ENCODE data around the gene HEBP1. TPM values are rescaled to one million over a fixed set of nuclear protein-coding genes. Genes with fewer than 3 reads are reported as not detected.

Gene HEBP1
- total RNA-seq, 6 experiments from 2014 or later, result 45.8 to 100 (median 68.9) TPM

DNA sequence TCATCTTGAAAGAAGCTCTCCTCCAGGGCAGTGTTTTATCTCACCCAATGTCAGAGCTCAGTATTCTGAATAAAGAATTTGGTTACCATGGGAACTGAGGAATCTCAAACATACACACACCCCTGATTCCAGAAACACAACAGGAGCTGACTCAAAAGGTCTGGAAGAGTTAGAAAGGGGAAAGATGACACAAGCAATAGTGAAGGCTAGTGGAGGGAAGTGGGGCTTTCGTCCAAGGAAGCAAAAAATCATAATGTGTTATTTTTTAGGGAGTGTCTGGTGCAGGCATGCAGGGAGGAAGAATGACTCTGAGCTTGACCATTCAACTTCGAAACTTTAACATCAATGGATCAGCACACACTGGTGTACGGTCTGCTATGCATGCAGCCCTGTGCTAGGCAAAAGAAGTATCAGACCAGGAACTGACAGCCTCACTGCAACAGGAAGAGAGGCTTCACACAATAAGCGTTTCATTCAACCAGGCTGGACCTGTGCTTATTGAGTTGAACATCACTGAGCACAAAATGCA is 20.3 kb downstream of the HEBP1 start:
- intact Hi-C loops (cut with DNase I), result loop anchor here (10.0 kb wide), 1 partner anchor 65 kb away; no protein-coding TSS in a partner anchor
- no peak overlapping the region for H3K27ac ChIP-seq
- peaks cover 0 to 81% (median 25%) of the 10 kb centered on the region in 4 donors for H3K36me3 ChIP-seq

DNA sequence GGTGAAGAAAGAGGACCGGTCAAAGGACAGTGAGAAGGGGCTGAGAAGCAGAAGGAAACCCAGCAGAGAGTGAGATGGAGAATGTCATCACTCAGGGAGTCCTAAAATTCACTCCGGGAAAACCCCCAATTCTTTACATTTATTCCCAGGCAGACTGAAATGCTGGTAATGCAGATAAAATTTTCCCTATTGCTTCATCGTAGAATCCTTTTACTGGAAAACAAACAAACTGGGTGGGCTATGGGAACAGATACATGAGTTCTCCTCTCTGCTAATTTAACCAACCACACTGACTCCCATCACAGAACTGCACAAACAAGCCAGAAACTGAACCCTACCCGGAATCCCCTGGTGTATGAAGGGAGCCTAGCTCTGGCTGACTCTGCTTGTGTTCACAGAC is 20.9 kb downstream of the HEBP1 start:
- TF ChIP-seq, protein P1, sequence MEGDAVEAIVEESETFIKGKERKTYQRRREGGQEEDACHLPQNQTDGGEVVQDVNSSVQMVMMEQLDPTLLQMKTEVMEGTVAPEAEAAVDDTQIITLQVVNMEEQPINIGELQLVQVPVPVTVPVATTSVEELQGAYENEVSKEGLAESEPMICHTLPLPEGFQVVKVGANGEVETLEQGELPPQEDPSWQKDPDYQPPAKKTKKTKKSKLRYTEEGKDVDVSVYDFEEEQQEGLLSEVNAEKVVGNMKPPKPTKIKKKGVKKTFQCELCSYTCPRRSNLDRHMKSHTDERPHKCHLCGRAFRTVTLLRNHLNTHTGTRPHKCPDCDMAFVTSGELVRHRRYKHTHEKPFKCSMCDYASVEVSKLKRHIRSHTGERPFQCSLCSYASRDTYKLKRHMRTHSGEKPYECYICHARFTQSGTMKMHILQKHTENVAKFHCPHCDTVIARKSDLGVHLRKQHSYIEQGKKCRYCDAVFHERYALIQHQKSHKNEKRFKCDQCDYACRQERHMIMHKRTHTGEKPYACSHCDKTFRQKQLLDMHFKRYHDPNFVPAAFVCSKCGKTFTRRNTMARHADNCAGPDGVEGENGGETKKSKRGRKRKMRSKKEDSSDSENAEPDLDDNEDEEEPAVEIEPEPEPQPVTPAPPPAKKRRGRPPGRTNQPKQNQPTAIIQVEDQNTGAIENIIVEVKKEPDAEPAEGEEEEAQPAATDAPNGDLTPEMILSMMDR (IDR thresholded peaks at IDR 0.05), result no peak
- TF ChIP-seq POLR2A (IDR thresholded peaks at IDR 0.05), result no peak
- Histone ChIP-seq H3K36me3 (peaks cover 0 to 82% (median 25%) of the 10 kb centered on the region in 4 donors), H3K9me3 (no peaks in the 10 kb centered on the region), H3K4me1 (no peaks in the 10 kb centered on the region), H3K4me3 (no peak overlapping the region), H3K27ac (no peak overlapping the region), H3K27me3 (no peaks in the 10 kb centered on the region)
- ATAC-seq (no peak), DNase-seq (peak in 1 of 3 donors; percentile 15)
- intact Hi-C loops (cut with DNase I), result loop anchor here in 1 of 2 donors (10.0 kb wide), 1 partner anchor 64 kb away; no protein-coding TSS in a partner anchor
- WGBS (ENCODE audit: insufficient coverage, low coverage, low lambda C conversion rate, missing lambda C conversion rate), result 78% methylated on average over 4 of the region's 4 CpGs

More for the DNA sequence above, 20.3 kb downstream of the HEBP1 start:
- H3K9me3 ChIP-seq, result no peaks in the 10 kb centered on the region
- TF ChIP-seq POLR2A (IDR thresholded peaks at IDR 0.05), result no peak
- TF ChIP-seq, protein P1 (IDR thresholded peaks at IDR 0.05), result no peak
- H3K4me3 ChIP-seq, result no peak overlapping the region
- ATAC-seq (peak in 2 of 4 donors; percentile 36 to 44), DNase-seq (peak in 1 of 3 donors; percentile 2)
- H3K4me1 ChIP-seq, result no peaks in the 10 kb centered on the region
- H3K27me3 ChIP-seq, result no peaks in the 10 kb centered on the region
- WGBS (ENCODE audit: insufficient coverage, low coverage, low lambda C conversion rate, missing lambda C conversion rate), result 75% methylated on average over 4 of the region's 4 CpGs

DNA sequence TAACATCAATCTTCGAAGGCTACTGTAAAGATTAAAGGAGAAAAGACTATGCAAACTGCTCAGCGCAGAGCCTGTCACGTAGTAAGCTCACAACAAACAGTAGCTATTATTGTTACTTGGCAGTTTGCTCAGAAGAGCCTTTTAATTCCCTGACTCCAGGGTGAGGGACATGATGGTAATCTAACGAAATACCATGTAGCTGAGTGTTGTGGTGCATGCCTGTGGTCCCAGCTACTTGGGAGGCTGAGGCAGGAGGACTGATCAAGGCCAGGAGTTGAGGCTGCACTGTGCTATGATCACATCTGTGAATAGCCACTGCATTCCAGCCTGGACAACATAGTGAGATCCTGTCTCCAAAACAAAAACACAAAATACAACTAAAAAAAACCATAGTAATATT is 22.8 kb downstream of the HEBP1 start:
- intact Hi-C loops (cut with DNase I), result loop anchor here in 1 of 2 donors (10.0 kb wide), 1 partner anchor 62 kb away; no protein-coding TSS in a partner anchor
- 95% methylated on average over 4 of the region's 4 CpGs for WGBS (ENCODE audit: insufficient coverage, low coverage, low lambda C conversion rate, missing lambda C conversion rate)
- Histone ChIP-seq H3K27ac (no peak overlapping the region), H3K4me1 (no peaks in the 10 kb centered on the region), H3K27me3 (no peaks in the 10 kb centered on the region), H3K9me3 (no peaks in the 10 kb centered on the region), H3K4me3 (no peak overlapping the region), H3K36me3 (peaks cover 5 to 93% (median 27%) of the 10 kb centered on the region in 4 donors)
- no peak for TF ChIP-seq POLR2A (IDR thresholded peaks at IDR 0.05)
- DNase-seq, result peak in 1 of 3 donors; percentile 1
- no peak for ATAC-seq

DNA sequence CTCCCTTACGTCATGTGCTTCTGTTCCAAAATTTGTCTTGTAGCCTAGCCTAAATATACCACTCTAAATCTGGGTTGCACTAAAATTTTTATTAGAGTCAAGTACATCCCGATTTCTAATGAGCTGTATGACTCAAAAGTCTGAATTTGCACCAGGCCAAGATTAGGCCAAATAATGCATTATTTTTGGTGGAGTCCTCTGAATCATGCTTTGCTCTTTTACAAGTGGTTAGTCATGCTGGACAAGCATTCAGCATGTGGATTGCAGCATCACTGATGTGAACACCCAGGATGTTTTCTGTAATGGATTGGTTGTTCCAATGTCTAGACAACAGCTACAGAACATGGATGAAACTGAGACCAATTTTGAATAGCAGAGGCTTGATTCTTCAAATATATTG is 23.7 kb downstream of the HEBP1 start:
- Histone ChIP-seq H3K4me3 (no peak overlapping the region), H3K9me3 (no peaks in the 10 kb centered on the region), H3K27ac (no peak overlapping the region), H3K4me1 (no peaks in the 10 kb centered on the region), H3K36me3 (peaks cover 5 to 88% (median 28%) of the 10 kb centered on the region in 4 donors), H3K27me3 (no peaks in the 10 kb centered on the region)
- TF ChIP-seq POLR2A (IDR thresholded peaks at IDR 0.05), result no peak
- TF ChIP-seq, protein P1 (IDR thresholded peaks at IDR 0.05), result no peak
- intact Hi-C loops (cut with DNase I), result loop anchor here in 1 of 2 donors (10.0 kb wide), 1 partner anchor 62 kb away; no protein-coding TSS in a partner anchor
- WGBS (ENCODE audit: insufficient coverage, low coverage, low lambda C conversion rate, missing lambda C conversion rate), result 71% methylated on average over 2 of the region's 2 CpGs
- no peak for DNase-seq
- peak in 1 of 4 donors; percentile 40 for ATAC-seq

DNA sequence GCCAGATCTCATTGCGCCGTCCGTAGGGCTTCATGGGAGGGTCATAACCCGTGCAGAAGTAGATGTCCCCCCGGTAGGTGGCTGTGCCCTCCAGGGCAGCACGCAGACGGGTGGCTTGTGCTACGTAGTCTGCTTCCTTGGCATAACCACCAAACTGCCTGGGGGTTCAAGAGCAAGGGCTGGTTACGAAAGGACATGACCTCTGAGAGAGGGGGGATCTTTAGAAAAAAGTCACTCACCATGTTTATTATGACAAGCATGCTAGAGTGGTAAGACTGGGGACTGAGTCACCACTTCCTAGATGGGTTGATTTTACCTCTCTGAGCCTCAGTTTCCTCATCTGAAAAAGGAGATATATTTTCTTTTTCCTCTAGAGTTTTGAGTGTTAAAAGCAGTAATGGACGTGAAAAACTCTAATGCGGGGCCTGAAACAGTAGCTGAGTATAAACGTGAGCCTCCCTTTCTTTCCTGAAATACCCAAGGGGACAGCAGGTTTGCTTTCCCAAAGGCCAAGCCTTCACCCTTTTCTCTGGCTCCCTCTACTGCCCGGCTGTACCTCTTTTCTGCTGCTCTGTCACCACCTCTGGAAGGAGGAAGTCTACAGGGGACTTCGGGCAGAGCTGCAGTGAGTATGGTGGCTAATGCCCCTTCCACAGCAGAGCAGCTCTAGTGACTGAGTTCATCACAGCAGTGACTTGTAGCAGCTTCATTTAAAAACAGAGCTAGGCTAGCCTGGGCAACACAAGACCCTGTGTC is 24.6 kb downstream of the HEBP1 start:
- 79% methylated on average over 8 of the region's 14 CpGs for WGBS (ENCODE audit: insufficient coverage, low coverage, low lambda C conversion rate, missing lambda C conversion rate)
- no peak for DNase-seq

More for the DNA sequence above, 24.6 kb downstream of the HEBP1 start:
- Histone ChIP-seq H3K9me3 (no peaks in the 10 kb centered on the region), H3K4me3 (no peak overlapping the region), H3K27me3 (no peaks in the 10 kb centered on the region), H3K27ac (no peak overlapping the region), H3K36me3 (peaks cover 0 to 81% (median 29%) of the 10 kb centered on the region in 4 donors), H3K4me1 (no peaks in the 10 kb centered on the region)
- TF ChIP-seq POLR2A (IDR thresholded peaks at IDR 0.05), result no peak
- TF ChIP-seq, protein P1 (IDR thresholded peaks at IDR 0.05), result peak; percentile 12 to 40 (median 28)
- ATAC-seq, result peak; percentile 51 to 76 (median 66)
- intact Hi-C loops (cut with DNase I), result loop anchor here in 1 of 2 donors (10.0 kb wide), 1 partner anchor 61 kb away; no protein-coding TSS in a partner anchor
